ENCODE data around the gene ACBD4.

DNA sequence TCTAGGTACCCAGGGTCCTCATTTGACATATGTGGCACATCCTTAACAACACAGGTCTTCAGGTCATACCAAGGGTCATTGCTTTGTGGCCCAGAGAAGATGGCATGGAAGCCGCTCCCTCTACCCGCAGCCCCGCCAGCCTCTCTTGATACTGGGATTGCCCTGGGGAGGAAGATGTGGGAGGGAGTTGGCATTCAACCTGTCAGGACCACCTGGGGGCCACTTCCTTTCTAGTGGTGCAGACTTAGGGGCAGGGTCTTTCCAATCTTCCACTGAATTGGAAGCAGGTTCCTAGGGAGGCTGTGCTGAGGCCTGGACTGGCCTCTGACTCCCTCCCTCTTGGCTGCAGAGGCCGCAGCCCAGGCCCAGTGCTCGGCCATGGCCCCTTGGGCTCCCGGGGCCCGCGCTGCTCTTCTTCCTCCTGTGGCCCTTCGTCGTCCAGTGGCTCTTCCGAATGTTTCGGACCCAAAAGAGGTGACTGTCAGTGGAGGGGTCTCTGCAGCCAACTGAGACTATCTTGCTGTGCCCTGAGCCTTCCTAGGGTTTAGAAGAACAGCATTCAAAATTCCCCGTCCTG is 7.7 kb downstream of the ACBD4 start:
- TF ChIP-seq GABPA (IDR thresholded peaks at IDR 0.05 in 1 of 2, conservative IDR thresholded peaks at IDR 0.05 in 1 of 2) (no peak), EGR1 (IDR thresholded peaks at IDR 0.05; ENCODE audit: low read depth in 2 of 2) (no peak), YY1 (IDR thresholded peaks at IDR 0.05) (no peak), TAF1 (conservative IDR thresholded peaks at IDR 0.05) (no peak), JUND (IDR thresholded peaks at IDR 0.05) (no peak)
- TF ChIP-seq, protein P1, sequence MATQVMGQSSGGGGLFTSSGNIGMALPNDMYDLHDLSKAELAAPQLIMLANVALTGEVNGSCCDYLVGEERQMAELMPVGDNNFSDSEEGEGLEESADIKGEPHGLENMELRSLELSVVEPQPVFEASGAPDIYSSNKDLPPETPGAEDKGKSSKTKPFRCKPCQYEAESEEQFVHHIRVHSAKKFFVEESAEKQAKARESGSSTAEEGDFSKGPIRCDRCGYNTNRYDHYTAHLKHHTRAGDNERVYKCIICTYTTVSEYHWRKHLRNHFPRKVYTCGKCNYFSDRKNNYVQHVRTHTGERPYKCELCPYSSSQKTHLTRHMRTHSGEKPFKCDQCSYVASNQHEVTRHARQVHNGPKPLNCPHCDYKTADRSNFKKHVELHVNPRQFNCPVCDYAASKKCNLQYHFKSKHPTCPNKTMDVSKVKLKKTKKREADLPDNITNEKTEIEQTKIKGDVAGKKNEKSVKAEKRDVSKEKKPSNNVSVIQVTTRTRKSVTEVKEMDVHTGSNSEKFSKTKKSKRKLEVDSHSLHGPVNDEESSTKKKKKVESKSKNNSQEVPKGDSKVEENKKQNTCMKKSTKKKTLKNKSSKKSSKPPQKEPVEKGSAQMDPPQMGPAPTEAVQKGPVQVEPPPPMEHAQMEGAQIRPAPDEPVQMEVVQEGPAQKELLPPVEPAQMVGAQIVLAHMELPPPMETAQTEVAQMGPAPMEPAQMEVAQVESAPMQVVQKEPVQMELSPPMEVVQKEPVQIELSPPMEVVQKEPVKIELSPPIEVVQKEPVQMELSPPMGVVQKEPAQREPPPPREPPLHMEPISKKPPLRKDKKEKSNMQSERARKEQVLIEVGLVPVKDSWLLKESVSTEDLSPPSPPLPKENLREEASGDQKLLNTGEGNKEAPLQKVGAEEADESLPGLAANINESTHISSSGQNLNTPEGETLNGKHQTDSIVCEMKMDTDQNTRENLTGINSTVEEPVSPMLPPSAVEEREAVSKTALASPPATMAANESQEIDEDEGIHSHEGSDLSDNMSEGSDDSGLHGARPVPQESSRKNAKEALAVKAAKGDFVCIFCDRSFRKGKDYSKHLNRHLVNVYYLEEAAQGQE (IDR thresholded peaks at IDR 0.05), result no peak
- TF ChIP-seq, protein P2, sequence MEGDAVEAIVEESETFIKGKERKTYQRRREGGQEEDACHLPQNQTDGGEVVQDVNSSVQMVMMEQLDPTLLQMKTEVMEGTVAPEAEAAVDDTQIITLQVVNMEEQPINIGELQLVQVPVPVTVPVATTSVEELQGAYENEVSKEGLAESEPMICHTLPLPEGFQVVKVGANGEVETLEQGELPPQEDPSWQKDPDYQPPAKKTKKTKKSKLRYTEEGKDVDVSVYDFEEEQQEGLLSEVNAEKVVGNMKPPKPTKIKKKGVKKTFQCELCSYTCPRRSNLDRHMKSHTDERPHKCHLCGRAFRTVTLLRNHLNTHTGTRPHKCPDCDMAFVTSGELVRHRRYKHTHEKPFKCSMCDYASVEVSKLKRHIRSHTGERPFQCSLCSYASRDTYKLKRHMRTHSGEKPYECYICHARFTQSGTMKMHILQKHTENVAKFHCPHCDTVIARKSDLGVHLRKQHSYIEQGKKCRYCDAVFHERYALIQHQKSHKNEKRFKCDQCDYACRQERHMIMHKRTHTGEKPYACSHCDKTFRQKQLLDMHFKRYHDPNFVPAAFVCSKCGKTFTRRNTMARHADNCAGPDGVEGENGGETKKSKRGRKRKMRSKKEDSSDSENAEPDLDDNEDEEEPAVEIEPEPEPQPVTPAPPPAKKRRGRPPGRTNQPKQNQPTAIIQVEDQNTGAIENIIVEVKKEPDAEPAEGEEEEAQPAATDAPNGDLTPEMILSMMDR (IDR thresholded peaks at IDR 0.05; ENCODE audit: low read depth, low read length, missing input control), result no peak
- TF ChIP-seq, protein P3, sequence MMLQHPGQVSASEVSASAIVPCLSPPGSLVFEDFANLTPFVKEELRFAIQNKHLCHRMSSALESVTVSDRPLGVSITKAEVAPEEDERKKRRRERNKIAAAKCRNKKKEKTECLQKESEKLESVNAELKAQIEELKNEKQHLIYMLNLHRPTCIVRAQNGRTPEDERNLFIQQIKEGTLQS (IDR thresholded peaks at IDR 0.05), result no peak
- TF ChIP-seq, protein P4, sequence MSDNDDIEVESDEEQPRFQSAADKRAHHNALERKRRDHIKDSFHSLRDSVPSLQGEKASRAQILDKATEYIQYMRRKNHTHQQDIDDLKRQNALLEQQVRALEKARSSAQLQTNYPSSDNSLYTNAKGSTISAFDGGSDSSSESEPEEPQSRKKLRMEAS (IDR thresholded peaks at IDR 0.05), result no peak
